ENCODE data around the gene KLHDC8B.

The KLHDC8B gene

DNA sequence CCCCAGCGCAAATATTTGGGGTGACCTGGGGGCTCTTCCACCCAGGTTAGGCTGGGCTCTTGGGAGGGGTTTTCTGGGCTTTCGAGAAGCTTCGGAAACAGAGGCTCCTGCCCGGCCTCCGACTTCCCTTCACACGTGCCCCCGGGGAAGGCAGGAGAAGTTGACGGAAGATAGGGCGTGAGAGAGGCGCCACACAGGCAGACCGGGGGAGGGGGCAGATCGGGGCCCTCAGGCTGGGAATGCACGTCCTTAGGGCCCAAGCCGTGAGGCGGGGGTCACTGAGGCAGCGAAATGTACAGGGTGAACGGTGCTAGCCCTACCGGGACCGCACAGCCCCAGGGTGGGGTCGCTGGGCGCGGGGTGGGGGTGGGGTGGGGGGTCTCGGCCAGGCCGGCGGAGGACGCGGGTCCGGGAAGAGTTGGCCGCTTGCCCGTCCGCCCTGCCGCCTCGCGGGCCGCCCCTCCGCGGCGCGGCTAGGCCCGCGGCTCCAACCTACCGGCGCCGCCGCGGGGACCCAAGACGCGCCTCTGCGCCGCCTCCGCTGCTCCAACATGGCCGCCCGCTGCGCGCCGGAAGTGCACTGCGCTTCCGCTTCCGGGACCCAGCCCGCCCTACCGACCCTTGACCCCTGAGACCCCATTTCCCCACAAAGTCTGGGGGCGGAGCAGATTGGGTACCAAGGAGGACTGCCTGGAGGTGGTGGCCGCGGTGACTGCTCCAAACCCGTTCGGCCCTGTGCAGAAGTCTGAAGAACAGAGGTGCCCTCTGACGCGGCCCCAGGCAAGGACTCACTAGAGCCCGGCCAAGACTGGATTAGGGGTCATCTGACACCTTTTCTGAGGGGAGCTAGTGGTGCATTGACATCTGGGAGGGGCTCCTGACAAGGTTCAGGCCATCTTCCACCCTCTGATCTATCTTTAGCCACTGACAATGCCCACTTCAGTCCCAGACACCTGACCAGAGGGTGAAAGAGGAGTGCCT is 5.3 kb upstream of the KLHDC8B start, which contains the start of gene CCDC71:
Gene CCDC71 (minus strand): TSS at position 561 of the 981 bp plus-strand sequence. CDS start 2,123 bp downstream, outside the sequence.
- DNase-seq (ENCODE audit: low spot score), result peak; percentile 97
- TF ChIP-seq, protein P1, sequence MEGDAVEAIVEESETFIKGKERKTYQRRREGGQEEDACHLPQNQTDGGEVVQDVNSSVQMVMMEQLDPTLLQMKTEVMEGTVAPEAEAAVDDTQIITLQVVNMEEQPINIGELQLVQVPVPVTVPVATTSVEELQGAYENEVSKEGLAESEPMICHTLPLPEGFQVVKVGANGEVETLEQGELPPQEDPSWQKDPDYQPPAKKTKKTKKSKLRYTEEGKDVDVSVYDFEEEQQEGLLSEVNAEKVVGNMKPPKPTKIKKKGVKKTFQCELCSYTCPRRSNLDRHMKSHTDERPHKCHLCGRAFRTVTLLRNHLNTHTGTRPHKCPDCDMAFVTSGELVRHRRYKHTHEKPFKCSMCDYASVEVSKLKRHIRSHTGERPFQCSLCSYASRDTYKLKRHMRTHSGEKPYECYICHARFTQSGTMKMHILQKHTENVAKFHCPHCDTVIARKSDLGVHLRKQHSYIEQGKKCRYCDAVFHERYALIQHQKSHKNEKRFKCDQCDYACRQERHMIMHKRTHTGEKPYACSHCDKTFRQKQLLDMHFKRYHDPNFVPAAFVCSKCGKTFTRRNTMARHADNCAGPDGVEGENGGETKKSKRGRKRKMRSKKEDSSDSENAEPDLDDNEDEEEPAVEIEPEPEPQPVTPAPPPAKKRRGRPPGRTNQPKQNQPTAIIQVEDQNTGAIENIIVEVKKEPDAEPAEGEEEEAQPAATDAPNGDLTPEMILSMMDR (IDR thresholded peaks at IDR 0.05; ENCODE audit: extremely low read depth, missing control alignments), result no peak

GRCh38 chr3:49166752-49167556 is 4.4 kb upstream of the KLHDC8B start:
- TF ChIP-seq, protein P1 (IDR thresholded peaks at IDR 0.05; ENCODE audit: extremely low read depth, missing control alignments), result no peak
- no peak for DNase-seq (ENCODE audit: low spot score)

DNA sequence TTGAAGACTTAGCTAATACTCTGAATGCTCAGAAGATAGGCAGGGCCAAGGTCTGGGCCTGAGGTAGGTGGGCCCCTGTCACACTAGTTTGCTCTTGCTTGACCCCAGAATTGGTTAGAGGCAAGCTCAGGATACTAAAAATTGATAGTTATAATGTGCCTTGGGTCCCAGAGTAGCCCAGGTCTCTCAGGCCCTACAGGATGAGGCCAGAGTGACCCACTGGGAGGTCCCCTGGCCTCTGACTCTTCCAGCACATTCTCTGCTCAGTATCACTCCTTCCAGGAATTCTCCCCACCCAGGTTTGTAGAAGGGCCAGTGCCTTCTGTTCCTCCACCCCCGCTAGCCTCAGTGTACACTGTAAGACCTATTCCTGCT is 667 bp upstream of the KLHDC8B start:
- no peak for DNase-seq (ENCODE audit: low spot score)

GRCh38 chr3:49171775-49172500 is 540 bp downstream of the KLHDC8B start:
- DNase-seq (ENCODE audit: low spot score), result no peak
- TF ChIP-seq, protein P1 (IDR thresholded peaks at IDR 0.05; ENCODE audit: extremely low read depth, missing control alignments), result no peak

More for the DNA sequence above, 667 bp upstream of the KLHDC8B start:
- TF ChIP-seq, protein P1 (IDR thresholded peaks at IDR 0.05; ENCODE audit: extremely low read depth, missing control alignments), result no peak

- TF ChIP-seq, protein P1 (IDR thresholded peaks at IDR 0.05; ENCODE audit: extremely low read depth, missing control alignments), result no peak
- DNase-seq (ENCODE audit: low spot score), result no peak
Measured at GRCh38 chr3:49172551-49173041, 1.2 kb downstream of the KLHDC8B start.

GRCh38 chr3:49173116-49173791 is 1.9 kb downstream of the KLHDC8B start:
- TF ChIP-seq, protein P1 (IDR thresholded peaks at IDR 0.05; ENCODE audit: extremely low read depth, missing control alignments), result no peak
- DNase-seq (ENCODE audit: low spot score), result no peak

Data from GM20000 (cell line).